ENCODE data around the gene XPNPEP2.

XPNPEP2 gene

DNA sequence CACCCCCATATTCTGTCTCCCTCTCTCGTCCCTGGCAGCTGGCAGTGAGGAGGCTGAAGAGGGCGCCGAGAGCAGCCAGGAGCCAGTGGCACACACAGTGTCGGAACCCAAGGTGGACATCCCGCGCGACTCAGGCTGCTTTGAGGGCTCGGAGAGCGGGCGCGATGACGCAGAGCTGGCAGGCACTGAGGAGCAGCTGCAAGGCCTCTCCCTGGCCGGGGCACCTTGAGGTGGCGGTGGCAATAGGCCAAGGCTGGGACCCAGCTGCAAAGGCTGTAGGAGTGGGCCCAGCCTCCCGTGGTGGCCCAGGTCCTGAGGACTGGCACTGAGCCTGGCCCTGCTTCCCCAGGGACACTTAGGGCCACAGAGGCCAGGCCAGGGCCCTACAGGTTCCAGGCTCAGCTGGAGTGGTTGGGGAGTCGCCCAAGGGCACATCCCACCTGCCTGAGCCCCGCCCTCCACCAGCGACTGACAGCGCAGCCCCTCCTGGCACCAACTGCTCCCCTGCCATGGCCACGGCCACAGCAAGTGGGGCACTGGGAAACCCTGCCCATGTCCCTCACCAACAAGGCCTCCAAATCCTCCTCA, 54.9 kb downstream of the XPNPEP2 start:
- DNase-seq (ENCODE audit: low read depth) = no peak
- no peak overlapping the region for H3K4me3 ChIP-seq (replicated peaks; ENCODE audit: low read depth, low read length)
- no peak for TF ChIP-seq CTCF (IDR thresholded peaks at IDR 0.05; ENCODE audit: low read length, missing control alignments)

DNA sequence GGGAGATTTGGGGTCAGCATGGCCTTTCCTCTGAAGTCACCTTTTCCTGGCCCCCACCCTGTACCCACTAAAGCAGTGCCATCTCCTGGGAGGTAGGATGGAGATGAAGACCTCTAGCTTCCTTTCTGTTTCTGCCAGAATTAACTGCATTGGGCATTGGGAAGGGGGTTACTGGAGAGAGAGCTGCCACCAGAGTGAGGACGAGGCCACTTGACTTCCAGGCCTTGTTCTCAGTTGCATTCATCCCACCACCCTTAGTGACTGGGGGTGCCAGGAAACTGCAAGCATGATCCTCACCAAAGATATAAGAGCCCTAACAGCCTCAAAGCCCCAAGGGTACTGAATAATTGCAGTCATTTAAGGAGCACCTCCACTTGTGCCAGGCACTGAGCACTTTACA, 56.8 kb downstream of the XPNPEP2 start:
- no peak overlapping the region for H3K4me3 ChIP-seq (replicated peaks; ENCODE audit: low read depth, low read length)
- DNase-seq (ENCODE audit: low read depth) = no peak
- TF ChIP-seq CTCF (IDR thresholded peaks at IDR 0.05; ENCODE audit: low read length, missing control alignments) = no peak

DNA sequence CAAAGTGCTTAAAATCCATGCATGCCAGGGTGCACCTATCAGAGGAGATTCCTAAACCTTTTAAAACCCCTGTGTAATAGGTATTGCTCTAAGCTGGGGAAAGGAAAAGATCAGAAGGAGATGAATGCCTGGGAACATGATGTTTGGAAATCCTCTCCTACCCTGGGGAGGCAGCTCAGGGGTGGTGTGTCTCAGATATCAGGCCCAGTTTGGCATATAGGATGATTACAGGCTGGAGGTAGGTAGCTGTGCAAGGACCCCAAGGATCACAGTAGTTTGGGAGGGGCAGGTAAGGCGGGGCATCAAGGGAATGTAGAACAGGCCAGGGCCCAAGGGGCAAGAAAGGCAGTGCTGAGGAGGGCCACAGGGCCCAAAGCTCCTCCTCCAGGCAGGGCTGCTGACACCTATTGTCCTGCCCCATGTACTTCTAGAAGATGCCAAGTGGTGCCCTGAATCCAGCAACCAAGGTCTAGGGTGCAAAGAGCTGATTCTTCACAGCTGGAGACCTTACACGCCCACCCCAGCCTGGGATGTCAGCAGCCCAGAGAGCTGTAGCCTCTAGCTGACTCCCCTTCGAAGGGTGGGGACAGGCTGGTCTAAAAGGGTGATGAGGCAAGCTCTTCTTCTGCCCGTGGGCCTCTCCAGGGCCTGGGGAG, 58.6 kb downstream of the XPNPEP2 start:
- TF ChIP-seq CTCF (IDR thresholded peaks at IDR 0.05; ENCODE audit: low read length, missing control alignments) = no peak
- no peak overlapping the region for H3K4me3 ChIP-seq (replicated peaks; ENCODE audit: low read depth, low read length)
- no peak for DNase-seq (ENCODE audit: low read depth)

DNA sequence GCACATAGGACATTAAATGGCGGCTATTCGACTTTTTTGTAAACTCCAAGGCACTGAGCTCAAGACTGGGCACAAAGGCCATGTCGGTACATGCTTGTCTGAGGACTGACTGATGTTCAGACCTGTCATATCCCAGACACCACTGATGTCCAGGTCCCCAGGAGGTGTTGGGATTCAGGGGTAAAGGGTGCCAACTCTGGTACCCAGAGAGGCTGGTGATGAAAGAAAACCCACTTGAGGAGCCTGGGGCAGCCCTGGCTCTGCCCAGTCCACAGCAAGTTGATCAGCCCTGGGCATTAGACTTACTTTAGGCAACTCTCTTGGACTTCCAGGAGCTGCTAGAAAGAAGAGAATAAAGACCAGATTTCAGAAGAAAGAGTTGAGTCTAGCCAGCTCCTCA, 59.7 kb downstream of the XPNPEP2 start:
- DNase-seq (ENCODE audit: low read depth) = no peak
- no peak for TF ChIP-seq CTCF (IDR thresholded peaks at IDR 0.05; ENCODE audit: low read length, missing control alignments)
- no peak overlapping the region for H3K4me3 ChIP-seq (replicated peaks; ENCODE audit: low read depth, low read length)

DNA sequence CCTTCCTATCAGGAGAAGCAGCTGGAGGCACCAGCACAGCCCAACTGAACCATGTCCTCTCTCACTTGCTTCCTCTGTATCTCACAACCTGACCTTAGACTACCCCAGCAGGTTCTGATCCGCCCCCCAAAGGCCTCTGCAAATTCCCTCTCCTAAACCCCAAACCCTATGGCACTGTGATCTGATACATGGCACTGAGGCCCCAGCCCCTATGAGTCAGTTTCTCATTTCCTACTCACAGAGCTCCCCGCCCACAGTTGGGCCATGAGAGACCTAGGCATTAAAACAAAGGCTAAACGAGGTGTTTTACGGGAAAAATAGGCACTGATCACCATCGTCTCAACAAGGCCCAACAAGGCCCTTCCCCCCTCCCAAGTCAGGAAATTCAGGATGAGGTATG, 60.1 kb downstream of the XPNPEP2 start:
- DNase-seq (ENCODE audit: low read depth) = no peak
- H3K4me3 ChIP-seq (replicated peaks; ENCODE audit: low read depth, low read length) = no peak overlapping the region
- TF ChIP-seq CTCF (IDR thresholded peaks at IDR 0.05; ENCODE audit: low read length, missing control alignments) = no peak

GRCh38 chrX:129800186-129800585, 61.4 kb downstream of the XPNPEP2 start:
- H3K4me3 ChIP-seq (replicated peaks; ENCODE audit: low read depth, low read length) = no peak overlapping the region
- no peak for TF ChIP-seq CTCF (IDR thresholded peaks at IDR 0.05; ENCODE audit: low read length, missing control alignments)
- DNase-seq (ENCODE audit: low read depth) = no peak

GRCh38 chrX:129802863-129803262, 64.1 kb downstream of the XPNPEP2 start:
- no peak for TF ChIP-seq CTCF (IDR thresholded peaks at IDR 0.05; ENCODE audit: low read length, missing control alignments)

More at GRCh38 chrX:129802863-129803262, 64.1 kb downstream of the XPNPEP2 start:
- no peak for DNase-seq (ENCODE audit: low read depth)
- no peak overlapping the region for H3K4me3 ChIP-seq (replicated peaks; ENCODE audit: low read depth, low read length)

All from fibroblast of pulmonary artery (primary cell).